ENCODE measurements around the gene SNF8.

The SNF8 gene

DNA sequence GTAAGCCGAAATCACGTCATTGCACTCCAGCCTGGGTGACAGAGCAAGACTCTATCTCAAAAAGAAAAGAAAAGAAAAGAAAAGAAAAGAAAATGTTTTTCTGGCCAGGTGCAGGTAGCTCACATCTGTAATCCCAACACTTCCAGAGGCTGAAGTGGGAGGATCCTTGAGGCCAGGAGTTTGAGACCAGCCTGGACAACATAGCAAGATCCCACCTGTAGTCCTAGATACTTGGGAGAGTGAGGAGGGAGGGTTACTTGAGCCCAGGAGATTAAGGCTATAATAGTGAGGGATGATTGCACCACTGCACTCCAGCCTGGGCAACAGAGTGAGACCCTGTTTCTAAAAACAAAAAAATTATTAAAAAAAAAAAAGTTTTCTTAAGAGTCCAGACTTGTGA is 54.6 kb downstream of the SNF8 start:
- DNase-seq (ENCODE audit: low spot score), result no peak

DNA sequence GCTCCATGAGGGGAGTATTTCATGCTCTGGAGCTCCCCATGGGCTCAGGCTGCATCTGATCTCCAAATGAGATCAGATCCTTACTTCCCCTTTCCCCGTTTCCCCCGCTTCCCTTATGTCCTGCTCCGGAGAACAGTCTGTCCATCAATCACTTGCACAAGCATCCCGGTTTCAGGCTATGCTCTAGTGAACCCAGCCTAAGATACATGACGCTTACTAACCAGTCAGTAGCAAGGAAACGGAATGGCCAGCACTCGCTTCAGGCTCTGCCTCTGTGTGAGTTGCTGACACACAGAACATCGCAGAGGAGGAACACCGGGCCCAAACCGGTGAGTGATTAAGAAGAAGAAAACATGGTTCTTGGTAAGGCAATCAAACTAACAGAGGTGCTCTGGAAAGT is 61.5 kb downstream of the SNF8 start:
- no peak for DNase-seq (ENCODE audit: low spot score)

DNA sequence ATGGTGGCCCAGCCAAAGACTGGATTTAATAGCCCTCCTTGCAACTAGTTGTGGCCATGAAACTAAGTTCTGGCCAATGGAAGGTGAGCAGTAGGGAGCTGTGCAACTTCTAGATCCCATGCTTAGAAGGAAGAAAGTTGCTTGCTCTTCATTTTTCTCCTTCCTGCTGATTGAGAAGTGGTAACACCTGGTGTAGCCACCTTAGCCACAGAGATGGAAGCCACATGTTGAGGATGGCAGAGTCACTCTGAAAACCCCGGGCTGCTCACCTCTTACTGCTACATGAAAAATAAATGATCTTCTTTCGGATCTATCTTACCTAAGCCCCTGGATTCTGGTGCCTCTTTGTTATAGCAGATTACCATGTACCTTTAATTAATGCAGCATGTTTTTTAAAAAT is 62.4 kb downstream of the SNF8 start:
- no peak for DNase-seq (ENCODE audit: low spot score)
